ENCODE measurements around the gene CD19.

GRCh38 chr16:28883221-28883996, 48.4 kb upstream of the CD19 start:
- TF ChIP-seq POLR2AphosphoS5 (IDR thresholded peaks at IDR 0.05; ENCODE audit: low read depth, low read length) = no peak
- TF ChIP-seq REST (IDR thresholded peaks at IDR 0.05; ENCODE audit: insufficient read depth in 1 of 2, low read depth in 2 of 2, low read length in 2 of 2) = no peak
